Neural progenitor cell (in vitro differentiated cells): ENCODE measurements around the gene HOXC13. TPM values are rescaled to one million over a fixed set of nuclear protein-coding genes. Genes with fewer than 3 reads are reported as not detected.

Source experiments
- DNase-seq: peaks from one replicate; pipeline ENCODE4 v3.0.0-alpha.2; 2016; ENCODE audit warnings: low spot score
- H2AFZ ChIP-seq: fragments of 200-600 bp; sonication (generic); replicated peaks from 2 replicates; pipeline ENCODE4 v1.6.1; 2016; ENCODE audit warnings: antibody characterized with exemption
- H3F3A ChIP-seq: fragments of 200-600 bp; sonication (generic); 2 replicates; pipeline ENCODE4 v1.6.1; 2016; ENCODE audit warnings: antibody characterized with exemption, low read depth
- H3K27ac ChIP-seq: fragments of 200-600 bp; sonication (generic); 2 replicates; pipeline ENCODE4 v1.5.1; 2016; ENCODE audit warnings: mild to moderate bottlenecking
- H3K27me3 ChIP-seq: fragments of 200-600 bp; sonication (generic); 2 replicates; pipeline ENCODE4 v1.6.1; 2016; ENCODE audit warnings: mild to moderate bottlenecking, moderate library complexity
- H3K36me3 ChIP-seq: fragments of 200-600 bp; sonication (generic); 2 replicates; pipeline ENCODE4 v1.5.1; 2016
- H3K4me1 ChIP-seq: fragments of 200-600 bp; sonication (generic); 2 replicates; pipeline ENCODE4 v1.6.1; 2016; ENCODE audit warnings: mixed run types
- H3K4me2 ChIP-seq: fragments of 200-600 bp; sonication (generic); 2 replicates; pipeline ENCODE4 v1.6.1; 2016
- H3K4me3 ChIP-seq: fragments of 200-600 bp; sonication (generic); 2 replicates; pipeline ENCODE4 v1.5.1; 2016
- H3K79me2 ChIP-seq: fragments of 200-600 bp; sonication (generic); 2 replicates; pipeline ENCODE4 v1.6.1; 2016; ENCODE audit warnings: low read depth
- H3K9ac ChIP-seq: fragments of 200-600 bp; sonication (generic); 2 replicates; pipeline ENCODE4 v1.6.1; 2016
- H3K9me3 ChIP-seq: fragments of 200-600 bp; sonication (generic); 2 replicates; pipeline ENCODE4 v1.5.1; 2016; ENCODE audit warnings: low read depth
- H4K20me1 ChIP-seq: fragments of 200-600 bp; sonication (generic); 2 replicates; pipeline ENCODE4 v1.6.1; 2016; ENCODE audit warnings: low read depth
- H3K27ac Mint-ChIP-seq: 3 replicates; pipeline ENCODE4 v1.8.0; 2021; ENCODE audit warnings: mixed read lengths
- H3K27me3 Mint-ChIP-seq: 2 replicates; pipeline ENCODE4 v1.8.0; 2022; ENCODE audit warnings: low read depth, mild to moderate bottlenecking, inconsistent platforms, moderate library complexity, mixed read lengths; ENCODE audit not compliant: insufficient read depth
- H3K36me3 Mint-ChIP-seq: 3 replicates; pipeline ENCODE4 v1.8.0; 2021; ENCODE audit warnings: mixed read lengths
- H3K4me1 Mint-ChIP-seq: 3 replicates; pipeline ENCODE4 v1.8.0; 2021; ENCODE audit warnings: mixed read lengths
- H3K4me3 Mint-ChIP-seq: 3 replicates; pipeline ENCODE4 v1.8.0; 2021; ENCODE audit warnings: mild to moderate bottlenecking, moderate library complexity, mixed read lengths
- H3K9me3 Mint-ChIP-seq: 3 replicates; pipeline ENCODE4 v1.8.0; 2020; ENCODE audit warnings: mixed read lengths
- CTCF ChIP-seq: fragments of 200-600 bp; sonication (generic); IDR thresholded peaks from 2 replicates; pipeline ENCODE4 v1.5.1; 2017; ENCODE audit warnings: antibody characterized with exemption, mild to moderate bottlenecking
- EZH2 ChIP-seq: fragments of 200-600 bp; sonication (generic); IDR thresholded peaks from 2 replicates; pipeline ENCODE4 v1.6.1; 2017; ENCODE audit warnings: antibody characterized with exemption, mild to moderate bottlenecking, moderate library complexity
- EZH2phosphoT487 ChIP-seq: fragments of 200-600 bp; sonication (generic); IDR thresholded peaks from 2 replicates; pipeline ENCODE4 v1.6.1; 2017; ENCODE audit warnings: antibody characterized with exemption
- total RNA-seq: library from RNA; depleted of rRNA; stranded (reverse); fragments of >200 nt; gene quantifications from 2 replicates; pipeline ENCODE4 v1.2.3, GENCODE V29; 2015; ENCODE audit warnings: low replicate concordance

The HOXC13 gene
- total RNA-seq, 1 donor from 2014 or later, result not detected

DNA sequence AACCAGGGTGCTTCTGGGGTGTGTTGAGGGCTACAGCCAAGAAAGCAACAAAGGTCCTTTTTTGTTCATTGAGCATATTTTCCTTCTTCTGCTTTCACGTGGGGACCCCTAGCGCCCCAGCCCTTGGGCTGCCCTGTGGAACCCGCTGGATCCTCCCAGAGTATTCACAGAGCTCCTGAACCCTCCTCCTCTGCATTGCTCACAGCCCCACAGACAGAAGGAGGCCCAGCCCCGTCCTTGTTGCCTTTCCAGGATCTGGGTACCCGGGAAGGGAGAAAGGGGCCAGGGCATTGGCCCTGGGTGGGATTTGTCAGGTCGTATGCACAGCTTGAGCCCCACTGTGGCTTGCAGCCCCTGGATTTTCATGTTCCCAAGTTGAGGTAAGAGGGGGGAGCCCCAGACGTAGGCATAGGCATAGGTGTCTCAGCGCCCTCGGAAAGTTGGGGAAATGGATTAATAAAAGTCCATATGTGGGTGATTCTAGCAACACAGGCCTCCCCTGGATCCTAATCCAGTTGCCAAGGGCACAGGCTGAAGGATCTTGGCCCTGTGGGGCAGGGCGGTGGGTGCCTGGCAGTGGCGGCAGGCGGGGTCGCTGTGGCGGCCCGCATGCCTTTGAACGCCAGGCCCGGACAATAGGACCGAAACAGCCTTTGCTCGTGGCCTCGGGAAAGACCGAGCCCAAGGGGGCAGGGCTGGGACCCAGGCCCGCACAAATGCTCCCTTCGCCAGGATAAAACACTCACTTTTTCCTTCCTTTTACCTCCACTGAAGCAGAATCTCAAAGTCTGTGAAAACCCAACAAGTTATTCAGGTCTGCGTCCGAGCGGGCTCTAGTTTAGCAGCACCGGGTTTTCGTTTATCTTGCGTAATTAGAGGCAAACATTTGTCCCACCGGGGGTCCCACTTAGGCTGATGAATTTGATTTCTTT, 43.3 kb downstream of the HOXC13 start:
- no peak overlapping the region for H3K4me2 ChIP-seq
- no peaks in the 10 kb centered on the region for H3K36me3 ChIP-seq
- H3K27me3 ChIP-seq, result peaks cover 100% of the 10 kb centered on the region
- Mint-ChIP-seq H3K9me3 (peaks cover 6% of the 10 kb centered on the region), H3K36me3 (no peaks in the 10 kb centered on the region), H3K4me3 (no peak overlapping the region), H3K27ac (no peak overlapping the region), H3K27me3 (peaks cover 98% of the 10 kb centered on the region), H3K4me1 (no peaks in the 10 kb centered on the region)
- no peak overlapping the region for H3K9ac ChIP-seq
- no peaks in the 10 kb centered on the region for H3K9me3 ChIP-seq
- H3F3A ChIP-seq, result no peaks in the 10 kb centered on the region
- no peak for TF ChIP-seq CTCF
- peak; percentile 87 for TF ChIP-seq EZH2phosphoT487
- peak; percentile 90 for TF ChIP-seq EZH2
- H3K79me2 ChIP-seq, result no peaks in the 10 kb centered on the region
- H3K4me1 ChIP-seq, result no peaks in the 10 kb centered on the region
- no peak overlapping the region for H3K4me3 ChIP-seq
- H3K27ac ChIP-seq, result no peak overlapping the region
- H2AFZ ChIP-seq, result no peak overlapping the region
- no peak for DNase-seq
- H4K20me1 ChIP-seq, result peaks cover 74% of the 10 kb centered on the region

GRCh38 chr12:53982648-53983567, 44.3 kb downstream of the HOXC13 start:
- TF ChIP-seq CTCF (no peak), EZH2phosphoT487 (peak; percentile 4)
- peak overlapping the region; percentile 27 for H3K4me3 Mint-ChIP-seq
- Histone ChIP-seq H3K4me1 (no peaks in the 10 kb centered on the region), H3K9ac (no peak overlapping the region), H3F3A (no peaks in the 10 kb centered on the region), H3K27me3 (peaks cover 100% of the 10 kb centered on the region), H3K4me3 (no peak overlapping the region), H3K9me3 (no peaks in the 10 kb centered on the region), H3K27ac (no peak overlapping the region), H2AFZ (no peak overlapping the region), H3K4me2 (no peak overlapping the region), H3K79me2 (no peaks in the 10 kb centered on the region), H4K20me1 (peaks cover 75% of the 10 kb centered on the region), H3K36me3 (no peaks in the 10 kb centered on the region)
- H3K9me3 Mint-ChIP-seq, result peaks cover 6% of the 10 kb centered on the region
- no peak for DNase-seq
- H3K36me3 Mint-ChIP-seq, result no peaks in the 10 kb centered on the region
- H3K4me1 Mint-ChIP-seq, result no peaks in the 10 kb centered on the region
- no peak overlapping the region for H3K27ac Mint-ChIP-seq
- peaks cover 99% of the 10 kb centered on the region for H3K27me3 Mint-ChIP-seq

GRCh38 chr12:53983568-53983949, 44.9 kb downstream of the HOXC13 start:
- H3K4me1 ChIP-seq, result no peaks in the 10 kb centered on the region

More at GRCh38 chr12:53983568-53983949, 44.9 kb downstream of the HOXC13 start:
- H3K27ac ChIP-seq, result no peak overlapping the region
- Mint-ChIP-seq H3K9me3 (peaks cover 6% of the 10 kb centered on the region), H3K27ac (no peak overlapping the region), H3K36me3 (no peaks in the 10 kb centered on the region), H3K4me3 (peak overlapping the region; percentile 27), H3K4me1 (no peaks in the 10 kb centered on the region), H3K27me3 (peaks cover 99% of the 10 kb centered on the region)
- no peaks in the 10 kb centered on the region for H3F3A ChIP-seq
- no peaks in the 10 kb centered on the region for H3K9me3 ChIP-seq
- no peak for TF ChIP-seq EZH2phosphoT487
- no peak for TF ChIP-seq CTCF
- peak; percentile 96 for TF ChIP-seq EZH2
- H3K9ac ChIP-seq, result no peak overlapping the region
- no peak for DNase-seq
- no peaks in the 10 kb centered on the region for H3K79me2 ChIP-seq
- peaks cover 100% of the 10 kb centered on the region for H3K27me3 ChIP-seq
- no peak overlapping the region for H3K4me2 ChIP-seq
- H4K20me1 ChIP-seq, result peaks cover 82% of the 10 kb centered on the region
- no peaks in the 10 kb centered on the region for H3K36me3 ChIP-seq
- H3K4me3 ChIP-seq, result no peak overlapping the region
- H2AFZ ChIP-seq, result no peak overlapping the region
